H1 (cell line): Measurements from ENCODE around the gene KCNK15. TPM values are rescaled to one million over a fixed set of nuclear protein-coding genes. Genes with fewer than 3 reads are reported as not detected.

Source experiments
- CTCF ChIA-PET: fragments of 300-600 bp; sonication (Branson Sonifier 250); formaldehyde crosslinking; loops from one replicate; lab custom pipeline; 2021; ENCODE audit not compliant: partially characterized antibody; lab: Charles Lee
- POLR2A ChIA-PET: fragments of 300-600 bp; sonication (Branson Sonifier 250); formaldehyde crosslinking; loops from one replicate; lab custom pipeline; 2021; ENCODE audit warnings: inconsistent platforms; ENCODE audit not compliant: partially characterized antibody; lab: Charles Lee
- DNase-seq, 2 experiments: peaks; one replicate each; pipeline versions ENCODE4 v3.0.0 to v3.0.0-alpha.2; 2010 to 2022; ENCODE audit warnings: low spot score in 2 of 2, low read depth in 1 of 2, mixed read lengths in 1 of 2
- FAIRE-seq: peaks from 2 replicates; lab custom pipeline; 2011; peaks lifted over from hg19 to GRCh38; lab: Jason Lieb, UNC
- H2AFZ ChIP-seq: 2 replicates; pipeline ENCODE4 v1.8.1; 2012; ENCODE audit warnings: low read length, inconsistent platforms
- H2AK5ac ChIP-seq: 2 replicates; pipeline ENCODE4 v1.6.1; 2013; ENCODE audit warnings: low read depth, low read length
- H2BK120ac ChIP-seq: replicated peaks from 2 replicates; pipeline ENCODE3; 2013; ENCODE audit warnings: low read depth, low read length, inconsistent platforms
- H2BK12ac ChIP-seq: 2 replicates; pipeline ENCODE4 v1.6.1; 2013; ENCODE audit warnings: low read depth, low read length
- H2BK15ac ChIP-seq: 2 replicates; pipeline ENCODE4 v1.6.1; 2013; ENCODE audit warnings: low read length
- H2BK20ac ChIP-seq: 2 replicates; pipeline ENCODE4 v1.6.1; 2013; ENCODE audit warnings: low read length
- H2BK5ac ChIP-seq: 2 replicates; pipeline ENCODE4 v1.6.1; 2013; ENCODE audit warnings: low read depth, low read length
- H3K14ac ChIP-seq: 2 replicates; pipeline ENCODE4 v1.6.1; 2013; ENCODE audit warnings: inconsistent platforms; ENCODE audit not compliant: insufficient read length
- H3K18ac ChIP-seq: 2 replicates; pipeline ENCODE4 v1.6.1; 2013; ENCODE audit warnings: low read length; ENCODE audit errors: extremely low read depth
- H3K23ac ChIP-seq: 2 replicates; pipeline ENCODE4 v1.6.1; 2013; ENCODE audit warnings: inconsistent platforms; ENCODE audit not compliant: insufficient read length
- H3K23me2 ChIP-seq: 2 replicates; pipeline ENCODE4 v1.6.1; 2013; ENCODE audit warnings: low read depth, low read length
- H3K27ac ChIP-seq: 2 replicates; pipeline ENCODE4 v1.6.1; 2011; ENCODE audit warnings: low read depth, low read length, inconsistent platforms
- H3K27me3 ChIP-seq, 4 experiments: replicated peaks in 1 of 4; 1 replicate in 1 of 4; 2 replicates in 3 of 4; pipeline versions ENCODE4 v1.6.1 to v1.8.1; 2011 to 2013; ENCODE audit warnings: low read length in 3 of 4, mild to moderate bottlenecking in 3 of 4, inconsistent platforms in 2 of 4, mixed read lengths in 2 of 4, moderate library complexity in 1 of 4; ENCODE audit not compliant: control insufficient read depth in 3 of 4, insufficient read depth in 3 of 4; ENCODE audit errors: extremely low read depth in 1 of 4
- H3K36me3 ChIP-seq, 4 experiments: 2 replicates each; pipeline versions ENCODE4 v1.6.1 to v1.8.1; 2011 to 2013; ENCODE audit warnings: mild to moderate bottlenecking in 4 of 4, low read length in 3 of 4, moderate library complexity in 2 of 4, control low read depth in 1 of 4, inconsistent platforms in 1 of 4; ENCODE audit not compliant: insufficient read depth in 4 of 4, control insufficient read depth in 2 of 4
- H3K4ac ChIP-seq: replicated peaks from 2 replicates; pipeline ENCODE3; 2013; ENCODE audit warnings: low read length, low read depth, mixed read lengths, inconsistent platforms; ENCODE audit not compliant: insufficient read length
- H3K4me1 ChIP-seq, 4 experiments: replicated peaks in 1 of 4; 1 replicate in 1 of 4; 2 replicates in 3 of 4; pipeline versions ENCODE4 v1.6.1 to v1.8.1; 2011 to 2013; ENCODE audit warnings: low read length in 3 of 4, inconsistent platforms in 2 of 4, mixed read lengths in 1 of 4; ENCODE audit not compliant: insufficient read depth in 4 of 4, control insufficient read depth in 3 of 4
- H3K4me2 ChIP-seq, 2 experiments: 2 replicates each; pipeline versions ENCODE4 v1.6.1 to v1.8.1; 2011 to 2013; ENCODE audit warnings: low read depth in 2 of 2, low read length in 2 of 2, control low read depth in 1 of 2, inconsistent platforms in 1 of 2, mild to moderate bottlenecking in 1 of 2; ENCODE audit not compliant: insufficient read depth in 1 of 2
- H3K4me3 ChIP-seq, 4 experiments: fragments of 200-600, 300-600 bp in 1 of 4; sonication (generic), shearing (Covaris generic), sonication (Bioruptor Twin) in 1 of 4; 2 replicates each; pipeline versions ENCODE4 v1.5.1 to v1.8.1; 2011 to 2016; ENCODE audit warnings: low read length in 4 of 4, low read depth in 3 of 4, control low read depth in 2 of 4, inconsistent platforms in 2 of 4, mild to moderate bottlenecking in 2 of 4, mixed read lengths in 1 of 4, moderate library complexity in 1 of 4; ENCODE audit not compliant: insufficient read depth in 2 of 4; ENCODE audit errors: extremely low read depth in 1 of 4
- H3K56ac ChIP-seq: replicated peaks from 2 replicates; pipeline ENCODE3; 2013; ENCODE audit warnings: low read depth, mild to moderate bottlenecking, mixed read lengths, low read length, inconsistent platforms; ENCODE audit not compliant: insufficient read length
- H3K79me1 ChIP-seq: 2 replicates; pipeline ENCODE4 v1.6.1; 2013; ENCODE audit warnings: low read depth, low read length, control low read depth
- H3K79me2 ChIP-seq, 2 experiments: 2 replicates each; pipeline versions ENCODE4 v1.6.1 to v1.8.1; 2012 to 2013; ENCODE audit warnings: low read length in 2 of 2, mild to moderate bottlenecking in 2 of 2, inconsistent platforms in 1 of 2; ENCODE audit not compliant: insufficient read depth in 2 of 2, control insufficient read depth in 1 of 2
- H3K9ac ChIP-seq, 4 experiments: replicated peaks in 1 of 4; 1 replicate in 1 of 4; 2 replicates in 3 of 4; pipeline versions ENCODE4 v1.6.1 to v1.8.1; 2011 to 2013; ENCODE audit warnings: low read depth in 3 of 4, low read length in 3 of 4, control low read depth in 2 of 4, mild to moderate bottlenecking in 2 of 4, moderate library complexity in 2 of 4, inconsistent platforms in 1 of 4; ENCODE audit errors: extremely low read depth in 1 of 4
- H3K9me3 ChIP-seq, 2 experiments: 2 replicates each; pipeline versions ENCODE4 v1.6.1 to v1.8.1; 2012 to 2013; ENCODE audit warnings: mild to moderate bottlenecking in 2 of 2, moderate library complexity in 2 of 2, control low read depth in 1 of 2, inconsistent platforms in 1 of 2, low read depth in 1 of 2, low read length in 1 of 2, mixed read lengths in 1 of 2; ENCODE audit not compliant: insufficient read depth in 2 of 2
- H4K20me1 ChIP-seq, 2 experiments: replicated peaks in 1 of 2; 2 replicates each; pipeline versions ENCODE3 to v1.8.1; 2011 to 2013; ENCODE audit warnings: inconsistent platforms in 2 of 2, low read length in 2 of 2, mild to moderate bottlenecking in 1 of 2; ENCODE audit not compliant: insufficient read depth in 2 of 2, control insufficient read depth in 1 of 2
- H4K5ac ChIP-seq: 2 replicates; pipeline ENCODE4 v1.6.1; 2013; ENCODE audit warnings: low read length, low read depth, mixed read lengths, inconsistent platforms; ENCODE audit not compliant: insufficient read length
- H4K8ac ChIP-seq: 2 replicates; pipeline ENCODE4 v1.8.0; 2013; ENCODE audit warnings: mild to moderate bottlenecking, moderate library complexity, low read length, inconsistent platforms; ENCODE audit not compliant: insufficient read depth; ENCODE audit errors: extremely low read depth
- H4K91ac ChIP-seq: replicated peaks from 2 replicates; pipeline ENCODE3; 2013; ENCODE audit warnings: low read length, mixed read lengths, inconsistent platforms; ENCODE audit not compliant: insufficient read length
- CTBP2 ChIP-seq: IDR thresholded peaks from 2 replicates; pipeline ENCODE4 v1.7.0; 2011; ENCODE audit warnings: borderline replicate concordance, mild to moderate bottlenecking, moderate library complexity, mixed read lengths, low read length; ENCODE audit not compliant: insufficient read depth, insufficient read length
- HDAC2 ChIP-seq, 2 experiments: fragments of 300-600 bp in 1 of 2; sonication (generic) in 1 of 2; IDR thresholded peaks; 2 replicates each; pipeline ENCODE4 v1.6.1; 2011 to 2012; ENCODE audit warnings: low read depth in 2 of 2, low read length in 2 of 2, mild to moderate bottlenecking in 2 of 2, moderate library complexity in 2 of 2, borderline replicate concordance in 1 of 2, inconsistent platforms in 1 of 2
- NANOG ChIP-seq: IDR thresholded peaks from 2 replicates; pipeline ENCODE4 v1.6.1; 2011; ENCODE audit warnings: low read length, low read depth, mild to moderate bottlenecking, inconsistent platforms; ENCODE audit not compliant: insufficient read depth, poor library complexity, severe bottlenecking
- POLR2AphosphoS5 ChIP-seq: IDR thresholded peaks from 2 replicates; pipeline ENCODE4 v1.6.1; 2011; ENCODE audit warnings: low read depth, low read length
- RAD21 ChIP-seq, 2 experiments: IDR thresholded peaks in 1 of 2; conservative IDR thresholded peaks in 1 of 2; 2 replicates each; pipeline ENCODE4 v1.6.1; 2011; ENCODE audit warnings: low read depth in 2 of 2, low read length in 2 of 2, improper control_type of control experiment in 1 of 2, inconsistent platforms in 1 of 2, mild to moderate bottlenecking in 1 of 2, moderate library complexity in 1 of 2
- RNF2 ChIP-seq: fragments of 200-900, 300-1000 bp; sonication (generic); IDR thresholded peaks from 2 replicates; pipeline ENCODE4 v1.7.1; 2016; ENCODE audit warnings: borderline replicate concordance, low read depth, mild to moderate bottlenecking, antibody characterized with exemption, low read length; ENCODE audit not compliant: poor library complexity, severe bottlenecking; ENCODE audit errors: missing control alignments
- RXRA ChIP-seq: IDR thresholded peaks from 2 replicates; pipeline ENCODE4 v1.6.1; 2011; ENCODE audit warnings: low read depth, mild to moderate bottlenecking, low read length, moderate library complexity; ENCODE audit not compliant: insufficient read depth
- SAP30 ChIP-seq: fragments of 300-600 bp; sonication (generic); IDR thresholded peaks from 2 replicates; pipeline ENCODE4 v1.7.1; 2012; ENCODE audit warnings: low read length, moderate library complexity, mild to moderate bottlenecking, inconsistent platforms; ENCODE audit not compliant: insufficient read depth, insufficient replicate concordance
- SP4 ChIP-seq: IDR thresholded peaks from 2 replicates; pipeline ENCODE4 v1.6.1; 2012; ENCODE audit warnings: low read length, inconsistent platforms
- TAF1 ChIP-seq: IDR thresholded peaks from 2 replicates; pipeline ENCODE4 v1.6.1; 2011; ENCODE audit warnings: mild to moderate bottlenecking, low read depth, low read length
- YY1 ChIP-seq: IDR thresholded peaks from 2 replicates; pipeline ENCODE4 v1.6.1; 2011; ENCODE audit warnings: low read depth, mild to moderate bottlenecking, low read length
- WGBS, 2 experiments: shearing (Covaris generic) in 1 of 2; methylation state at CpG; one replicate each; pipeline versions ENCODE4 v1.1.6 to v1.1.7; 2013 to 2015; ENCODE audit warnings: low lambda C conversion rate in 2 of 2, mixed read lengths in 2 of 2, inconsistent platforms in 1 of 2, low coverage in 1 of 2, missing lambda C conversion rate in 1 of 2; ENCODE audit not compliant: insufficient replicate concordance in 2 of 2, insufficient coverage in 1 of 2, insufficient read length in 1 of 2; ENCODE audit errors: extremely low coverage in 1 of 2, missing lambda C conversion rate in 1 of 2; 5-methylcytosine and 5-hydroxymethylcytosine counted together
- polyA plus RNA-seq, 7 experiments: library from polyadenylated mRNA; depleted of rRNA in 3 of 7; stranded (reverse) in 5 of 7; unstranded in 2 of 7; fragments of >200 nt in 5 of 7; fragments of 200-250 nt in 2 of 7; gene quantifications; 1 replicate in 5 of 7; 2 replicates in 1 of 7; 4 replicates in 1 of 7; pipeline versions ENCODE4 v1.2.1 to v1.2.3, GENCODE V29; 2011 to 2013; ENCODE audit warnings: missing spikeins in 2 of 7, mixed read lengths in 2 of 7
- total RNA-seq: library from RNA; stranded (reverse); fragmentation: NEBNext Ultra II Directional; extraction: Animal tissue kit (Norgen Biotek cat#: 25700); gene quantifications from 2 replicates; pipeline ENCODE4 v1.2.1, GENCODE V29; 2021

Gene KCNK15
- total and polyA plus RNA-seq, 2 of the 8 experiments (the other 6 are each of a cell fraction or from before 2014, with no cell fraction given): 0.24 to 0.33 TPM

GRCh38 chr20:44711237-44711636 lies 34.4 kb upstream of the KCNK15 start:
- H3K14ac ChIP-seq: no peak overlapping the region
- no peak overlapping the region for H2AFZ ChIP-seq
- no peak overlapping the region for H2BK20ac ChIP-seq
- no peaks in the 10 kb centered on the region for H3K79me2 ChIP-seq
- H3K56ac ChIP-seq: no peak overlapping the region
- no peak for FAIRE-seq
- no peak overlapping the region for H2AK5ac ChIP-seq
- H4K5ac ChIP-seq: no peak overlapping the region
- no peak overlapping the region for H3K18ac ChIP-seq
- no peaks in the 10 kb centered on the region; a peak in 3 of 7 replicates for H3K4me1 ChIP-seq
- no peaks in the 10 kb centered on the region for H3K79me1 ChIP-seq
- H3K27me3 ChIP-seq: no peaks in the 10 kb centered on the region
- H2BK15ac ChIP-seq: no peak overlapping the region
- no peaks in the 10 kb centered on the region for H4K20me1 ChIP-seq
- no peak overlapping the region for H2BK120ac ChIP-seq
- no peak overlapping the region for H2BK12ac ChIP-seq
- H3K36me3 ChIP-seq: no peaks in the 10 kb centered on the region
- POLR2A ChIA-PET: interaction anchor here (1.5 kb wide), 1 partner anchor 10 kb away, joined by 3 read pairs; no protein-coding TSS in a partner anchor
- H3K9ac ChIP-seq: no peak overlapping the region
- no peak overlapping the region for H4K91ac ChIP-seq
- H3K23me2 ChIP-seq: no peaks in the 10 kb centered on the region
- H3K27ac ChIP-seq: no peak overlapping the region
- H3K4me2 ChIP-seq: no peak overlapping the region
- no peak overlapping the region for H3K4ac ChIP-seq
- H3K23ac ChIP-seq: no peak overlapping the region
- CTCF ChIA-PET: interaction anchor here (0.9 to 3.6 kb wide), 6 partner anchors 9 to 37 kb away, joined by 3 to 13 read pairs (median 4); no protein-coding TSS in a partner anchor
- no peaks in the 10 kb centered on the region for H3K9me3 ChIP-seq
- no peak overlapping the region for H3K4me3 ChIP-seq
- no peak for DNase-seq
- no peak overlapping the region for H2BK5ac ChIP-seq
- 93% methylated on average over 7 of the region's 8 CpGs; no CpG with 5 or more reads in 1 of the 2 experiments for WGBS, 2 experiments
- H4K8ac ChIP-seq: no peak overlapping the region
- TF ChIP-seq POLR2AphosphoS5 (no peak), TAF1 (no peak), SP4 (no peak), SAP30 (no peak), RAD21 (IDR thresholded peaks at IDR 0.05 in 1 of 2, conservative IDR thresholded peaks at IDR 0.05 in 1 of 2; ENCODE audit: low read depth in 2 of 2, low read length in 2 of 2) (no peak), CTBP2 (no peak), RNF2 (no peak), NANOG (no peak), HDAC2 (IDR thresholded peaks at IDR 0.05; ENCODE audit: borderline replicate concordance in 1 of 2, low read depth in 2 of 2, low read length in 2 of 2) (no peak), RXRA (no peak), YY1 (no peak)
